HEK293 (cell line): ENCODE measurements around the gene NEK8.

Source experiments
- CTCF ChIP-seq: fragments of 450-650 bp; formaldehyde crosslinking; IDR thresholded peaks from 2 replicates; pipeline ENCODE4 v1.5.1; 2016; ENCODE audit warnings: missing biosample characterization, missing genetic modification characterization
- PRDM1 ChIP-seq: fragments of 450-650 bp; formaldehyde crosslinking; IDR thresholded peaks from 2 replicates; pipeline ENCODE4; 2016; ENCODE audit warnings: missing biosample characterization, missing genetic modification characterization
- ZNF747 ChIP-seq: fragments of 450-650 bp; formaldehyde crosslinking; IDR thresholded peaks from 2 replicates; pipeline ENCODE4 v1.5.1; 2016; ENCODE audit warnings: missing biosample characterization, missing genetic modification characterization
- ZSCAN5A ChIP-seq: fragments of 450-650 bp; formaldehyde crosslinking; IDR thresholded peaks from 2 replicates; pipeline ENCODE4 v1.5.1; 2016; ENCODE audit warnings: missing biosample characterization, missing genetic modification characterization
- ZXDB ChIP-seq: fragments of 450-650 bp; formaldehyde crosslinking; IDR thresholded peaks from 2 replicates; pipeline ENCODE4 v1.5.1; 2016; ENCODE audit warnings: missing biosample characterization, missing genetic modification characterization

GRCh38 chr17:28693869-28694268, 34.7 kb upstream of the NEK8 start:
- TF ChIP-seq ZNF747 (tag by site-specific recombination) (no peak), CTCF (tag by site-specific recombination) (no peak), PRDM1 (no peak), ZXDB (tag by site-specific recombination) (no peak), ZSCAN5A (no peak)
